Measurements from ENCODE around the gene DCC.
A peak's percentile ranks its signal among the peaks of the same experiment; 100 is the strongest.

The DCC gene

DNA sequence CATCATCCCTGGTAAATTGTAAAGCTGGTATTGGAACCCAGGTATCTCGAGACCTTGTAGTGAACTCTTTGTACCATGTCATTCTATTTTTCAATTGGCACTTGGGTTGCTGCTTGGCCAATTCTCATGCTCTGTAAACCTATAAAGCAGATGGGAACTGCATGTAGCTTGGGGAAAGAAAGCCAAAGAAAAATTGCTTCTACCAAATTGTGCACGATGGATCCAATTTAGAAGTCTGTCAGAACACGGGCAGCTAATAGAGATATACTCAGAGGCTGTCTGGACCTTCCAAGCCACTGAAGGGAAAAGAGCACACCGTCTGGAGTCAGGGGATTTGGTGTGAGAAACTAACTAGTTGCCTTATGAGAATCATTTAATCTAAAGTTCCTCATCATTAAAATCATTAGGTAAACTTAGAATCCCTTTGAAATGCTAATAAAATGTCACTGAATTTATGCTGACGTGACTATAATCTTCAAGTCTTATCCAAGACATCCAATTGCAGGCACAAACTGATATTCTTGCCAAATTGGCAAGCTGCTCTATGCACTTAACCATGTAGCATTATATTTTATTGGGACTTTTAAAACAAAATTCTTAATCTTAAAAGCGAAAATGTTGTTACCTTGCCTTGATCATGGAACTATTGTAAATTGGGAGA, 206.8 kb downstream of the DCC start:
- H3K4me3 ChIP-seq (ENCODE audit: low read depth, low read length): no peak overlapping the region
- DNase-seq (ENCODE audit: low read depth, low spot score): no peak
- ChIA-PET CTCF (no interaction called here), POLR2A (no interaction called here)
- TF ChIP-seq, protein P1, sequence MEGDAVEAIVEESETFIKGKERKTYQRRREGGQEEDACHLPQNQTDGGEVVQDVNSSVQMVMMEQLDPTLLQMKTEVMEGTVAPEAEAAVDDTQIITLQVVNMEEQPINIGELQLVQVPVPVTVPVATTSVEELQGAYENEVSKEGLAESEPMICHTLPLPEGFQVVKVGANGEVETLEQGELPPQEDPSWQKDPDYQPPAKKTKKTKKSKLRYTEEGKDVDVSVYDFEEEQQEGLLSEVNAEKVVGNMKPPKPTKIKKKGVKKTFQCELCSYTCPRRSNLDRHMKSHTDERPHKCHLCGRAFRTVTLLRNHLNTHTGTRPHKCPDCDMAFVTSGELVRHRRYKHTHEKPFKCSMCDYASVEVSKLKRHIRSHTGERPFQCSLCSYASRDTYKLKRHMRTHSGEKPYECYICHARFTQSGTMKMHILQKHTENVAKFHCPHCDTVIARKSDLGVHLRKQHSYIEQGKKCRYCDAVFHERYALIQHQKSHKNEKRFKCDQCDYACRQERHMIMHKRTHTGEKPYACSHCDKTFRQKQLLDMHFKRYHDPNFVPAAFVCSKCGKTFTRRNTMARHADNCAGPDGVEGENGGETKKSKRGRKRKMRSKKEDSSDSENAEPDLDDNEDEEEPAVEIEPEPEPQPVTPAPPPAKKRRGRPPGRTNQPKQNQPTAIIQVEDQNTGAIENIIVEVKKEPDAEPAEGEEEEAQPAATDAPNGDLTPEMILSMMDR (IDR thresholded peaks at IDR 0.05; ENCODE audit: insufficient read depth, low read length, missing control alignments): no peak

DNA sequence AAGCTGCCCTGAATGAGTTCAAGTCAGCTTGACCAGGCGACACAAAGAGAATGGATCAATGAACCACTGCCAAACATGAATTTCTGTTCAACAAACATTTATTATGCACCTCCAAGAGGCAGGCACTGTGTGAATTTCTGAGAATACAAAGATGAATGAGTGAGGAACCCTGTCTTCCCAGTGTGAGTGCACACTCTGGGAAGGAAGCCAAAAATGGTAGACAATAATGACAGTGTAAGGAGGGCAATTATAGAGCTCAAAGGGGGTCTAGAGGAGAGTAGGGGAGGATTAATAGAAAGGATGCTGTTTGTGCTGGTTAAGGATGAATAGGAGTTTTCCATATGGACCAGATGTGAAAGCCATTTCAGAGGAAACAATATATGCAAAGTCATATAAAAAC, 213.4 kb downstream of the DCC start:
- ChIA-PET CTCF (interaction anchor here (0.5 kb wide), 1 partner anchor 382 kb away, joined by 3 read pairs; no protein-coding TSS in a partner anchor), POLR2A (no interaction called here)
- H3K4me3 ChIP-seq (ENCODE audit: low read depth, low read length): no peak overlapping the region
- TF ChIP-seq, protein P1 (IDR thresholded peaks at IDR 0.05; ENCODE audit: insufficient read depth, low read length, missing control alignments): no peak
- DNase-seq (ENCODE audit: low read depth, low spot score): no peak

DNA sequence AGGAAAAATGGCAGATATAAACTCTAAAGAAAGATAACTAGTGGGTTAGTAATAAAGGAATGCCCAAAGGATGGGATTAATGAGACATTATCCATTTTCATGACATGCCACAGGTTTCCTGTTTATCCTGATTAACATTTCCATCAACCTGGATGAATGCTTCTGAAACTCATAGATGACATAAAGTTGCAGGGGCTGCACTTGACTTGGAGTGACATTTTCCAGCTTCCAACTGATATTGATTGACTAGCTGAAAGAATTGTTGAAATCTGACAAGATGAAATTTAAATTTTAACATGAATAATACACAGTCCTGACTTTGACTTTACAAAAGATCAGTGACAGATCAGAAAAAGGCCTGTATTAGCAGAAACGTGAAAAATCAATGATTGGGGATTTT, 214.2 kb downstream of the DCC start:
- no peak overlapping the region for H3K4me3 ChIP-seq (ENCODE audit: low read depth, low read length)
- POLR2A ChIA-PET: no interaction called here
- TF ChIP-seq, protein P1 (IDR thresholded peaks at IDR 0.05; ENCODE audit: insufficient read depth, low read length, missing control alignments): no peak
- CTCF ChIA-PET: interaction anchor here (0.5 to 0.6 kb wide), 2 partner anchors 118 to 382 kb away, joined by 3 read pairs; no protein-coding TSS in a partner anchor
- no peak for DNase-seq (ENCODE audit: low read depth, low spot score)

DNA sequence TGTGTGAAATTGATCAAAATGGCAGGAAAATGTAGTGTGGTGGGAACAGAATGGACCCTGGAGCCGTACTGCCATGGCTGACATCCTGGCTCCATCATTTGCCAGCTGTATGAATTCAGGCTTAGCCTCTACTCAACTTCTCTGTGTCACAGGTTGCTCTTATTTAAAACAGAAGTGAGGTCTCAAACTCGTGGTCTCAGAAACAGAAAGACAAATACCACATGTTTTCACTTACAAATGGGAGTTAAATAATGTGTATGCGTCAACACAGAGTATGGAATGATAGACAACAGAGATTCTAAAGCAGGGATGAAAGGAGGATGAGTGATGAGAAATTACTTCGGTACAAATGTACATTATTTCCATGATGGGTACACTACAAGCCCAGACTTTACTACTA, 227.4 kb downstream of the DCC start:
- TF ChIP-seq, protein P1 (IDR thresholded peaks at IDR 0.05; ENCODE audit: insufficient read depth, low read length, missing control alignments): no peak
- ChIA-PET CTCF (no interaction called here), POLR2A (interaction anchor here (0.7 kb wide), 1 partner anchor 158 kb away, joined by 3 read pairs; no protein-coding TSS in a partner anchor)
- DNase-seq (ENCODE audit: low read depth, low spot score): no peak
- no peak overlapping the region for H3K4me3 ChIP-seq (ENCODE audit: low read depth, low read length)

DNA sequence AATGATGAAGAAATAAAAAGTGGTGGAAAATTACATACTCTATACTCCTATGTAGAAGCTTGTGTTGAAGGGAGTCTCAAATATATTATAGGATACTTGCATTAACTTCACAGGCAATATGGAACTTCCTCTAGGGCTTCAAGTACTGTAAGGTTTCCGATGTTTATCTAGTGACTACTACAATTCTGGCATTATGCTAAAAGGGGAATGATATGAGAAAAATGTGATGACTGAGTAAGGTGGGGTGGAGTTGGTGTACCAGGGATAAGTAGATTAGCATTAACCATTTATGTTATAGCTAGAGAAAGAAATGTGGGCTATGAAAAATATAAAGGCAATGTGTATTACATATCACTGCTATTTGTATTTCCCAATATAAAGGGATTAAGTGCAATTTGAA, 229.5 kb downstream of the DCC start:
- ChIA-PET POLR2A (interaction anchor here (1.3 kb wide), 1 partner anchor 19 kb away, joined by 4 read pairs; no protein-coding TSS in a partner anchor), CTCF (no interaction called here)
- DNase-seq (ENCODE audit: low read depth, low spot score): peak; percentile 14
- TF ChIP-seq, protein P1 (IDR thresholded peaks at IDR 0.05; ENCODE audit: insufficient read depth, low read length, missing control alignments): no peak
- no peak overlapping the region for H3K4me3 ChIP-seq (ENCODE audit: low read depth, low read length)

DNA sequence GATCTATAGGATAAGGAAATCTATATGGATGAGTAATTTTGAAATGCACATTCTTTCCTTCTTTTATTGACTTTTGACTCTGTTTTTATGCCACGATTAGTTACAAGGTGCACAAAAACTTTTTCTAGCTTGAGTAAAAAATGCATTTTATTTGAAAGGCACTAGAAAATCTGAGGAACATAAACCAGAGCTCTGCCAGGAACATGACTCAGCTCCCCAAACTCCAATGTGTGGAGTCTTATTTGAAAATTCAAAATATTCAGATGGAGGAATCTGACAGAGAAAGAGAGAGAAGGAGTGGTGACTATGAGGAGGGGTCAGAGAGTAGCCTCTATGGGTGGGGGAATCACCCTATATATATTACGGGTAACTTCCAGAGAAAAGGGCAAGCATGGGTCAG, 231.0 kb downstream of the DCC start:
- POLR2A ChIA-PET: interaction anchor here (0.6 kb wide), 1 partner anchor 16 kb away, joined by 3 read pairs; no protein-coding TSS in a partner anchor
- CTCF ChIA-PET: interaction anchor here (1.2 kb wide), 2 partner anchors 12 to 231 kb away, joined by 3 to 4 read pairs; partner anchors contain the start of gene DCC
- no peak overlapping the region for H3K4me3 ChIP-seq (ENCODE audit: low read depth, low read length)
- DNase-seq (ENCODE audit: low read depth, low spot score): no peak
- TF ChIP-seq, protein P1 (IDR thresholded peaks at IDR 0.05; ENCODE audit: insufficient read depth, low read length, missing control alignments): no peak
